Ascending aorta (tissue), 2 donors: ENCODE results near the gene SIRT5. TPM values are rescaled to one million over a fixed set of nuclear protein-coding genes. Genes with fewer than 3 reads are reported as not detected.

Experiments
- DNase-seq, 2 donors: peaks; one replicate each; pipeline ENCODE4 v3.0.0-alpha.2; 2019; ENCODE audit warnings: low spot score in 2 of 2
- H3K27ac ChIP-seq, 2 donors: fragments of 200-600 bp; sonication (generic); one replicate each; pipeline ENCODE4 v1.5.1; 2016 to 2017; ENCODE audit warnings: mild to moderate bottlenecking in 1 of 2
- H3K27me3 ChIP-seq: fragments of 200-600 bp; sonication (generic); one replicate; pipeline ENCODE4 v1.5.1; 2017
- H3K36me3 ChIP-seq, 2 donors: fragments of 200-600 bp; sonication (generic); one replicate each; pipeline ENCODE4 v1.5.1; 2016
- H3K4me1 ChIP-seq, 2 donors: fragments of 200-600 bp; sonication (generic); one replicate each; pipeline ENCODE4 v1.5.1; 2016 to 2017; ENCODE audit warnings: mild to moderate bottlenecking in 1 of 2
- H3K4me3 ChIP-seq, 2 donors: fragments of 200-600 bp; sonication (generic); one replicate each; pipeline ENCODE4 v1.5.1; 2016 to 2017; ENCODE audit warnings: mild to moderate bottlenecking in 1 of 2
- H3K9me3 ChIP-seq, 2 donors: fragments of 200-600 bp; sonication (generic); one replicate each; pipeline ENCODE4 v1.5.1; 2016
- CTCF ChIP-seq, 3 experiments: fragments of 200-600 bp in 2 of 3; fragments of 450-650 bp in 1 of 3; sonication (generic) in 2 of 3; IDR thresholded peaks; one replicate each; pipeline ENCODE4 v1.5.1; 2016 to 2019; ENCODE audit warnings: antibody characterized with exemption in 3 of 3, mild to moderate bottlenecking in 1 of 3, moderate library complexity in 1 of 3
- intact Hi-C: fragments of 100-400 bp; cut with DNase I; formaldehyde crosslinking; loops from one replicate; pipeline ENCODE4 v1.15.1; 2023
- total RNA-seq: library from RNA; depleted of rRNA; stranded (reverse); fragments of >200 nt; gene quantifications from one replicate; pipeline ENCODE4 v1.1.0, GENCODE V29; 2016

The SIRT5 gene
- total RNA-seq, 1 donor from 2014 or later = 3.0 TPM

- no peaks in the 10 kb centered on the region for H3K27me3 ChIP-seq
- no peaks in the 10 kb centered on the region for H3K9me3 ChIP-seq
- intact Hi-C loops = loop anchor here (5.0 kb wide), 1 partner anchor 85 kb away; the partner anchor contains the start of gene GFOD1
- no peak for TF ChIP-seq CTCF (IDR thresholded peaks at IDR 0.05)
- DNase-seq = no peak
- peaks cover 0 to 3% of the 10 kb centered on the region in 2 donors for H3K4me1 ChIP-seq
- H3K36me3 ChIP-seq = no peaks in the 10 kb centered on the region
- H3K4me3 ChIP-seq = no peak overlapping the region
- no peak overlapping the region for H3K27ac ChIP-seq
These were observed 2.2 kb upstream of the SIRT5 start for GRCh38 chr6:13572240-13572639.

DNA sequence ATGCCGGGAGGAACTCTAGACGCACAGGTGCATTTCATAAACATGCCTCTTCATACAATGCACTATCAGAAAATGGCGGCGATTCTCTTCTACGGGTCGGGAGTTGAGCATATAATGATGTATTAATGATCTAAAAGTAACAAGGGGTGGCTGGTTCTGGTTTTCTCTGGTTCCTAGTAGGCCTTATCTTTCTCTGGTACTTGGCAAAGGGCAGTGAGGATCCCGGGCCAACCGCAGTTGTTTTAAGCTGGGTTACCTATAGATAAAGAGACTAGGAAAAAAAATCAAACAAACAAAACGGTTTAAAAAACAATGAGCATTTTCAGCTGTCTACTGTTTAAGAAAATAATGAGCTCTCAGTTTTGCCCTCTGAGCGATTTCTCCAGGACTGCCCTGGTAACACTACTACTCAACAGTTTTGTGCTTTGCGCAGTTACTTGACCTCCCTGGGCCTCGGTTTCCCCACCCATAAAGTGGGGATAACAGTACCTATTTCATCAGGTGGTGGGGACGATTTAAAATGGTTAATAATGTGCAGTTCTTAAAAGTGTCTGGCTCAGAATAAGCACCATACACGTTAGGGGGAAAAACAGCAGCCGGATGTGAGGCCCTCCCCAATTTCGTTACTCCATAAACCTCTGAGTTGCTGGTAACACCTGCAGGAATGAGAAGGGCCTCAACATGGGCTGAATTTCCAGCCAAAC lies 1.3 kb upstream of the SIRT5 start:
- no peaks in the 10 kb centered on the region for H3K27me3 ChIP-seq
- no peak for DNase-seq
- no peaks in the 10 kb centered on the region for H3K36me3 ChIP-seq
- intact Hi-C loops = loop anchor here (5.0 kb wide), 1 partner anchor 86 kb away; the partner anchor contains the start of gene GFOD1
- no peak for TF ChIP-seq CTCF (IDR thresholded peaks at IDR 0.05)
- peak overlapping the region; percentile 88 to 93 for H3K27ac ChIP-seq
- H3K9me3 ChIP-seq = no peaks in the 10 kb centered on the region
- peak overlapping the region; percentile 78 to 80 for H3K4me3 ChIP-seq
- H3K4me1 ChIP-seq = peaks cover 0 to 3% of the 10 kb centered on the region in 2 donors

DNA sequence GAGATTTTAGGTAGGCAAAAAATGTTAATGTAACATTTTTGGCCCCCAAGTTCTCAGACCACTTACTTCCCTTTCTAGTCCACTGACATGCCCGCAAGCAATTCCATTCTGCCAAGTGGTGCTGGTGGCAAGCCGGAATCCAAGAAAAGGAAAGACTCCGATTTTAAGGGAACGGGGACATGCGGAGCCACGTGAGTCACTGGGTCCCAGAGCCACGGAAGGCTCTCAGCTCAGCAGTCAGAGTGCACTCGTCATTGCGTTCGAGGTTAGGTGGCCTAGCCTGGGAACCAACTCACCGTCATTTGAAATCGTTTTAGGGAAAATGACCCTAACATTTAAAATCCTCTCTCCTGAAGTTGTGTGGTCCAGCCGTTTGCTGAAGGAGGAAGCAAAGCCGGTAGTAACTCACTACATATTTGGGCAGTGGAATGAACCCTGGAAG lies 711 bp upstream of the SIRT5 start:
- Histone ChIP-seq H3K36me3 (no peaks in the 10 kb centered on the region), H3K27ac (peak overlapping the region; percentile 88 to 93), H3K4me1 (peaks cover 0 to 3% of the 10 kb centered on the region in 2 donors), H3K27me3 (no peaks in the 10 kb centered on the region), H3K9me3 (no peaks in the 10 kb centered on the region), H3K4me3 (peak overlapping the region; percentile 78 to 80)
- intact Hi-C loops = loop anchor here (1.0 to 5.0 kb wide), 5 partner anchors 42 to 193 kb away; partner anchors contain the start of genes GFOD1 and NOL7
- DNase-seq = peak in 1 of 2 donors; percentile 78
- no peak for TF ChIP-seq CTCF (IDR thresholded peaks at IDR 0.05)

DNA sequence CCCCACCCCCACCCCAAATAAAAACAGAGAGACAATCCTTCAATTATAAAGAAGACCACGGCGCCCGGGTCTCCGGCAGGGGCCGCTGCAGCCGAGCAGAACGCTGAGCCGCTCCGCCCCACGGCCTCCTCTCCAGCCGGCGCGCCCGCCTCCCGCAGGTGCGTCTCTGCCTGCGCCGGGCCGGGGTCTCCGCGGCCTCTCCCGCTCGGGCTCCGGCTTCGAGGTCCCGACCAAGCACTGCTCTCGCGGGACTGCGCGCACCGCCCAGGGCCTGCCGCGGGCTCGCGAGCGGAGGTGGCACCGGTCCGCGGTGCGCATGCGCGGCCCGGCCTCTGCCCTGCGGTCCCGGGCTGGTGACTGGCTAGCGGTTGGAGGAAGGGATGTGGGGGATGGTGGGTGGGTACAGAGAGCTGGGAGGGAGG lies 241 bp upstream of the SIRT5 start:
- no peaks in the 10 kb centered on the region for H3K27me3 ChIP-seq
- H3K4me1 ChIP-seq = peaks cover 0 to 3% of the 10 kb centered on the region in 2 donors
- TF ChIP-seq CTCF (IDR thresholded peaks at IDR 0.05) = peak in 2 of 3 experiments; percentile 54 to 56
- no peaks in the 10 kb centered on the region for H3K36me3 ChIP-seq
- intact Hi-C loops = loop anchor here (1.0 to 5.0 kb wide), 5 partner anchors 41 to 193 kb away; partner anchors contain the start of genes GFOD1 and NOL7
- H3K27ac ChIP-seq = peak overlapping the region; percentile 88 to 93
- peak; percentile 72 to 93 for DNase-seq
- H3K4me3 ChIP-seq = peak overlapping the region; percentile 78 to 80
- no peaks in the 10 kb centered on the region for H3K9me3 ChIP-seq

DNA sequence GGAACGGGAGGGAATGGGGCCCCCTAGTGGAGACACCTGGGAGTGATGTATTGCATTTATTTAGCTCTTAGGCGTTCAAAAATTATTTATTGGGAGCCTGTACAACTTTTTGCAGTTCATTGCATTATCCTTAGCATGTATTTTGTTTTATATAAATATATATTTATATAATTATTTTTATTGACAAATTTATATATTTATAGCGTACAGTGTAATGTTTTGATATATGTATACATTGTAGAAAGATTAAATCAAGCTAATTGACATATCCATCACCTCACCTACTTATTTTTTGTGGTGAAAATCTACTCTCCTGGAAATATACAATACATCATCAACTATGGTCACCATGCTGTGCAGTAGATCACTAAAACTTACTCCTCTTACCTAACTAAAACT lies 975 bp downstream of the SIRT5 start:
- TF ChIP-seq CTCF (IDR thresholded peaks at IDR 0.05) = peak in 2 of 3 experiments; percentile 75 to 77
- Histone ChIP-seq H3K9me3 (no peaks in the 10 kb centered on the region), H3K27ac (peak overlapping the region; percentile 88 to 93), H3K27me3 (no peaks in the 10 kb centered on the region), H3K4me1 (peaks cover 0 to 3% of the 10 kb centered on the region in 2 donors), H3K4me3 (peak overlapping the region; percentile 78 to 80), H3K36me3 (peaks cover 0 to 9% of the 10 kb centered on the region in 2 donors)
- DNase-seq = no peak
- intact Hi-C loops = loop anchor here (1.0 to 2.0 kb wide), 4 partner anchors 137 to 239 kb away; no protein-coding TSS in a partner anchor
